ENCODE measurements around the gene OR2C3. TPM values are rescaled to one million over a fixed set of nuclear protein-coding genes. Genes with fewer than 3 reads are reported as not detected.

Gene OR2C3
- total and polyA plus RNA-seq, 5 donors from 2014 or later: not detected

DNA sequence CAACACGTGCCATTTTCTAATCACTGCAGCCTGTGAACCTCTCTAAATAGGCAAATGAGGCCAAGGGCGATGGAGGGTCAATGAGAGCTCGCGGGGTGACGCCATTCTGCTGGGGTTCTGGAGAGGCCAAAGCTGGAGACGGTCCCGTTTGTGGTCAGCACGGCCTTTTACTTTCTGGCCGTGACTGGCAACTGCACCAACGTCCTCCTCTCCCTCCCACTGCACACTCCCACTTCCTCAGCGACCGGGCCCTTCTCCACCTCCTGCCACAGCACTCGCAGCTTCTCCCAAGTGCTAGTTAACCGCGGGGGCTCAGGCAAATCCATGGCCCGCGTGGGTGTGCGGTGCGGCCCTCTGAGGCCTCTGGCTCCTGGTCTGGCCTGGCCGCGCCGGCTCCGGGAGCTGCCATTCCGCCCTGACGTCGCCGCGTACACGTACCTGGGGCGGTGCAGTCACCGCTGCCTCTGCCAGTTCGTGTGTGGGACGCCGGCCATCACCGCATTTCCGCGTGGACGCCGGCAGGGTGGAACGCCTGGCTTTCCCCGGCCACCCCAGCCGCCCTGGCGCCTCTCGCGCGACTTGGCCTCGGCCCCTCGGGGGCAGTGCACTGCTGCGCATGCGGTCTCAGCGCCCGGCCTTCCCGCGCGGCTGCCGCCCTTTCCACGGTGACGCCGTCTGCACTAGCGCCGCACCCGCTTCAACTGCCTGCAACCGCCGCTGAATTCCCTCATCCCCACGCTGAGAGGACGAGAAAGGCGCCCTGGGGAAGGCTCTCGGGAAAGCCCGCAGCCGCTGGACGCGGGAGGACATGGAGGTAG is 18.2 kb downstream of the OR2C3 start:
- H3K4me1 ChIP-seq (ENCODE audit: control insufficient read depth, insufficient read depth, low read length, poor library complexity, severe bottlenecking): no peaks in the 10 kb centered on the region
- H3K27me3 ChIP-seq (ENCODE audit: control insufficient read depth, insufficient read depth, low read length): no peaks in the 10 kb centered on the region
- no peak overlapping the region for H3K27ac ChIP-seq (ENCODE audit: insufficient read depth, low read length, poor library complexity, severe bottlenecking)
- Mint-ChIP-seq H3K4me3 (peak overlapping the region in 1 of 4 donors; percentile 35), H3K36me3 (no peaks in the 10 kb centered on the region), H3K4me1 (no peaks in the 10 kb centered on the region), H3K27me3 (peaks cover 4% of the 10 kb centered on the region), H3K27ac (no peak overlapping the region), H3K9me3 (peaks cover 0 to 6% (median 2%) of the 10 kb centered on the region in 7 donors)
- ATAC-seq (ENCODE audit: low read depth in 2 of 2) (no peak), DNase-seq (no peak)
- no peak overlapping the region for H3K4me3 ChIP-seq (ENCODE audit: low read depth, low read length)
- no peaks in the 10 kb centered on the region for H3K9me3 ChIP-seq (ENCODE audit: control insufficient read depth in 2 of 2, low read length in 2 of 2)
- H3K36me3 ChIP-seq (ENCODE audit: control insufficient read depth, insufficient read depth, low read length): no peaks in the 10 kb centered on the region

DNA sequence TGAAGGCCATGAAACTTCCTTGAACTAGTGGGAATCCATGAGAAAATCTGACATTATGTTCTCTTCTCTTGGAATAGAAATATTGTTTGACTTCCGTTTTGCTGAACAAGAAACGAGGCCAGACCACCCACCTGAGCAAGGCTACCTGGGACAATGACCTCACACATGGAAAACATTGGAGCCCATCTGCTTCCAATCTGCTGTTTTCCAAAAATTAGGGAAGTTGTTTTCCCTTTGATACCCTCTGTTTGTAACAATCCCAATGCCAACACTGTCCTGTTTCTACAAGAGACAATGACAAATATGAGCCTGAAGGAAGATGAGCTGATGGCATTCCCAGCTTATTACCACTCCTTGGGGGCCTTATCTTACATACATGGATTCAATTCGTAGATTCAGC is 29.4 kb downstream of the OR2C3 start:
- DNase-seq (no peak), ATAC-seq (ENCODE audit: low read depth in 2 of 2) (no peak)
- H3K27me3 Mint-ChIP-seq: no peaks in the 10 kb centered on the region
- H3K9me3 Mint-ChIP-seq: peaks cover 0 to 1% (median 0%) of the 10 kb centered on the region in 7 donors
- H3K4me1 Mint-ChIP-seq: no peaks in the 10 kb centered on the region
- H3K27me3 ChIP-seq (ENCODE audit: control insufficient read depth, insufficient read depth, low read length): no peaks in the 10 kb centered on the region
- H3K36me3 ChIP-seq (ENCODE audit: control insufficient read depth, insufficient read depth, low read length): no peaks in the 10 kb centered on the region
- H3K4me3 ChIP-seq (ENCODE audit: low read depth, low read length): no peak overlapping the region
- H3K27ac ChIP-seq (ENCODE audit: insufficient read depth, low read length, poor library complexity, severe bottlenecking): no peak overlapping the region
- H3K27ac Mint-ChIP-seq: no peak overlapping the region
- H3K4me1 ChIP-seq (ENCODE audit: control insufficient read depth, insufficient read depth, low read length, poor library complexity, severe bottlenecking): no peaks in the 10 kb centered on the region
- no peaks in the 10 kb centered on the region for H3K36me3 Mint-ChIP-seq
- H3K9me3 ChIP-seq (ENCODE audit: control insufficient read depth in 2 of 2, low read length in 2 of 2): no peaks in the 10 kb centered on the region
- H3K4me3 Mint-ChIP-seq: no peak overlapping the region

GRCh38 chr1:247500865-247501264 is 35.4 kb downstream of the OR2C3 start:
- DNase-seq (no peak), ATAC-seq (ENCODE audit: low read depth in 2 of 2) (no peak)
- Histone ChIP-seq H3K27me3 (ENCODE audit: control insufficient read depth, insufficient read depth, low read length) (no peaks in the 10 kb centered on the region), H3K4me3 (ENCODE audit: low read depth, low read length) (no peak overlapping the region), H3K9me3 (ENCODE audit: control insufficient read depth in 2 of 2, low read length in 2 of 2) (no peaks in the 10 kb centered on the region), H3K4me1 (ENCODE audit: control insufficient read depth, insufficient read depth, low read length, poor library complexity, severe bottlenecking) (no peaks in the 10 kb centered on the region), H3K36me3 (ENCODE audit: control insufficient read depth, insufficient read depth, low read length) (no peaks in the 10 kb centered on the region), H3K27ac (ENCODE audit: insufficient read depth, low read length, poor library complexity, severe bottlenecking) (no peak overlapping the region)
- no peak overlapping the region for H3K4me3 Mint-ChIP-seq
- H3K9me3 Mint-ChIP-seq: peaks cover 0 to 3% (median 0%) of the 10 kb centered on the region in 7 donors
- H3K27ac Mint-ChIP-seq: no peak overlapping the region
- H3K36me3 Mint-ChIP-seq: no peaks in the 10 kb centered on the region
- peaks cover 4% of the 10 kb centered on the region for H3K27me3 Mint-ChIP-seq
- no peaks in the 10 kb centered on the region for H3K4me1 Mint-ChIP-seq

DNA sequence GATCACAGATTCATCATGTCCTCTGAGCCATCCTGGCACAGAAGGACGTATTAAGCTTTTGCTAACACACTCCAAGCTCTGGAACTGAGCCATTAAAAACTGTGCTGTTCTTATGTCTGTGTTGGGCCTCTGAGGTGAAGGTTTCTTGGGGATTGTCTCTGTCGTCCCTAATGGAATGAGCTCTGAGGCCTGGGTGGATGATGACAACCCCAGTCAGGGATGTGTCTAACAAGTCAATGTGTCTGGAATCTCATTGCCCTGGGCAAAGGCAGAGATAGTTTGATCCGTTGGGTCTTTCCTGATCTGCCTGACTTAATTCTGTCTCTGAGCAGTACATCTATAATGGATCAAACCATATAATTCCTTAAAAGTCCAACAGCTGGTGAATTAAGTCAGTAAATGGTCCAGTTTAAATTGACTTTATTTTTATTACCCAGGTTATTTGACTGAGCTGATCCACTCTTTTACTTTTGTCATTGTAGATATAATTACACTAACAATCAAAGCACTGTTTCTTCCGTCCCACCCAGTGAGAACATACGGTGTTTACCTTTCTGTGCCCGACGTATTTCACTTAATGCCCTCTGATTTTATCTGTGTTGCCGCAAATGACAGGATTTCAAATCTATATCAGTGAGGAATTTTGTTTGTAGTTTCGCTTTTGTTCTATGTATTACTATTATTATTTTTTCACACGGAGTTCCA is 39.5 kb downstream of the OR2C3 start:
- Mint-ChIP-seq H3K36me3 (no peaks in the 10 kb centered on the region), H3K9me3 (peaks cover 0 to 4% (median 0%) of the 10 kb centered on the region in 7 donors), H3K27me3 (peaks cover 4% of the 10 kb centered on the region), H3K4me1 (no peaks in the 10 kb centered on the region), H3K27ac (no peak overlapping the region), H3K4me3 (no peak overlapping the region)
- no peaks in the 10 kb centered on the region for H3K27me3 ChIP-seq (ENCODE audit: control insufficient read depth, insufficient read depth, low read length)
- no peak overlapping the region for H3K4me3 ChIP-seq (ENCODE audit: low read depth, low read length)
- no peak for DNase-seq
- H3K36me3 ChIP-seq (ENCODE audit: control insufficient read depth, insufficient read depth, low read length): no peaks in the 10 kb centered on the region
- no peaks in the 10 kb centered on the region for H3K9me3 ChIP-seq (ENCODE audit: control insufficient read depth in 2 of 2, low read length in 2 of 2)
- no peak for ATAC-seq (ENCODE audit: low read depth in 2 of 2)
- H3K4me1 ChIP-seq (ENCODE audit: control insufficient read depth, insufficient read depth, low read length, poor library complexity, severe bottlenecking): no peaks in the 10 kb centered on the region
- H3K27ac ChIP-seq (ENCODE audit: insufficient read depth, low read length, poor library complexity, severe bottlenecking): no peak overlapping the region

DNA sequence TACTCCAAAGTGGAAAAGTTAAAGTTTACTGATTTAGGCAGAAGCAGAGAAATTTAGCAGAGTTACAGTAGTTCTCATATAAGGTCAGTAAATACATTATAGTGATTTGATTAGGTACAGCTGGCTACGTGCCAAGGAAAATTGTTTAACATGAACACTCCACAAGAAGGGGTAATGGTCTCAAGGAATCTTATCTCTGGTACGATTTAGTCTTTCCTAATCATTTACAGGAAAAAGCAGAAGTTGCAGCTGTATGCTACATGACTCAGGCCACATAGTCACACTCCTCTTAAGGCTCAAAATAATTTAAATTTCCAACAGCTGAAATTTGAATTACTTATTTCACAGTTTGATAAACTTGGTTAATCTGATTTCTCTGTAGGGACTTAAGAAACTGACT is 41.5 kb downstream of the OR2C3 start:
- Mint-ChIP-seq H3K4me1 (no peaks in the 10 kb centered on the region), H3K36me3 (no peaks in the 10 kb centered on the region), H3K27me3 (peaks cover 4% of the 10 kb centered on the region), H3K4me3 (no peak overlapping the region), H3K9me3 (peaks cover 0 to 1% (median 0%) of the 10 kb centered on the region in 7 donors), H3K27ac (no peak overlapping the region)
- DNase-seq: no peak
- Histone ChIP-seq H3K9me3 (ENCODE audit: control insufficient read depth in 2 of 2, low read length in 2 of 2) (no peaks in the 10 kb centered on the region), H3K4me3 (ENCODE audit: low read depth, low read length) (no peak overlapping the region), H3K27ac (ENCODE audit: insufficient read depth, low read length, poor library complexity, severe bottlenecking) (no peak overlapping the region), H3K27me3 (ENCODE audit: control insufficient read depth, insufficient read depth, low read length) (no peaks in the 10 kb centered on the region), H3K36me3 (ENCODE audit: control insufficient read depth, insufficient read depth, low read length) (no peaks in the 10 kb centered on the region), H3K4me1 (ENCODE audit: control insufficient read depth, insufficient read depth, low read length, poor library complexity, severe bottlenecking) (no peaks in the 10 kb centered on the region)
- ATAC-seq (ENCODE audit: low read depth in 2 of 2): no peak

DNA sequence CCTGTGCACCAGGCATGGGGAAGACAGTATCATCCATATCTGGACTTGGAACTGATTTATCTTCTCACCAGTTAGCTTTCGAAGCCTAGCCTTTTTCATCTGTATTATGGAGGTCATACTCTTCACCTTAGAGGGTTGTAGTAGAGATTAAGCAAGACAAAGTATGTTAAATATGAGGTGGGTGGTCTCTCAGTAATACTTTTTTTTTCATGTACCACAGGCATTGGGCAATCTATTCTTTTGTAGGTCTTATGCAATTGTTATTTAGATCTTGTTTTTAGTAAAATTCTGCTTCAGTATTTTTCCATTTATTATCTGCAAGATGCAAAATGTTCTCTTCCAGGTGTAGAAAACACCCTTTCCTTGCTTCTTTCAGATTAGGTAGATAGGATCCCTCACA is 43.1 kb downstream of the OR2C3 start:
- H3K27me3 Mint-ChIP-seq: no peaks in the 10 kb centered on the region
- DNase-seq: no peak
- Histone ChIP-seq H3K9me3 (ENCODE audit: control insufficient read depth in 2 of 2, low read length in 2 of 2) (no peaks in the 10 kb centered on the region), H3K4me3 (ENCODE audit: low read depth, low read length) (no peak overlapping the region), H3K27ac (ENCODE audit: insufficient read depth, low read length, poor library complexity, severe bottlenecking) (no peak overlapping the region), H3K27me3 (ENCODE audit: control insufficient read depth, insufficient read depth, low read length) (no peaks in the 10 kb centered on the region), H3K36me3 (ENCODE audit: control insufficient read depth, insufficient read depth, low read length) (no peaks in the 10 kb centered on the region), H3K4me1 (ENCODE audit: control insufficient read depth, insufficient read depth, low read length, poor library complexity, severe bottlenecking) (no peaks in the 10 kb centered on the region)
- H3K27ac Mint-ChIP-seq: no peak overlapping the region
- no peaks in the 10 kb centered on the region for H3K4me1 Mint-ChIP-seq
- no peaks in the 10 kb centered on the region for H3K36me3 Mint-ChIP-seq
- no peak for ATAC-seq (ENCODE audit: low read depth in 2 of 2)
- peaks cover 0 to 1% (median 0%) of the 10 kb centered on the region in 7 donors for H3K9me3 Mint-ChIP-seq
- H3K4me3 Mint-ChIP-seq: no peak overlapping the region

- H3K36me3 Mint-ChIP-seq: no peaks in the 10 kb centered on the region
- no peaks in the 10 kb centered on the region for H3K27me3 Mint-ChIP-seq
- no peak overlapping the region for H3K4me3 Mint-ChIP-seq
- DNase-seq (no peak), ATAC-seq (ENCODE audit: low read depth in 2 of 2) (no peak)
- no peak overlapping the region for H3K27ac ChIP-seq (ENCODE audit: insufficient read depth, low read length, poor library complexity, severe bottlenecking)
- no peaks in the 10 kb centered on the region for H3K4me1 Mint-ChIP-seq
- no peaks in the 10 kb centered on the region for H3K9me3 ChIP-seq (ENCODE audit: control insufficient read depth in 2 of 2, low read length in 2 of 2)
- no peak overlapping the region for H3K4me3 ChIP-seq (ENCODE audit: low read depth, low read length)
- H3K27me3 ChIP-seq (ENCODE audit: control insufficient read depth, insufficient read depth, low read length): no peaks in the 10 kb centered on the region
- H3K9me3 Mint-ChIP-seq: peaks cover 0 to 1% (median 0%) of the 10 kb centered on the region in 7 donors
- no peak overlapping the region for H3K27ac Mint-ChIP-seq
- no peaks in the 10 kb centered on the region for H3K36me3 ChIP-seq (ENCODE audit: control insufficient read depth, insufficient read depth, low read length)
- no peaks in the 10 kb centered on the region for H3K4me1 ChIP-seq (ENCODE audit: control insufficient read depth, insufficient read depth, low read length, poor library complexity, severe bottlenecking)
These were observed 44.9 kb downstream of the OR2C3 start for GRCh38 chr1:247491328-247491727.

Measured in CD4-positive, CD25-positive, alpha-beta regulatory T cell (primary cell).